HG03039 (cell line): ENCODE data around the gene RAB5IF.

ENCODE experiments used
- ATAC-seq: cut with Tn5 transposase; IDR thresholded peaks from one replicate; pipeline ENCODE4 v1.9.1; 2021; ENCODE audit warnings: mild to moderate bottlenecking, moderate library complexity; ENCODE audit not compliant: unreplicated experiment

Gene RAB5IF

GRCh38 chr20:36658300-36658699 is 52.7 kb downstream of the RAB5IF start:
- no peak for ATAC-seq
